ENCODE results near the gene TMEM204.

DNA sequence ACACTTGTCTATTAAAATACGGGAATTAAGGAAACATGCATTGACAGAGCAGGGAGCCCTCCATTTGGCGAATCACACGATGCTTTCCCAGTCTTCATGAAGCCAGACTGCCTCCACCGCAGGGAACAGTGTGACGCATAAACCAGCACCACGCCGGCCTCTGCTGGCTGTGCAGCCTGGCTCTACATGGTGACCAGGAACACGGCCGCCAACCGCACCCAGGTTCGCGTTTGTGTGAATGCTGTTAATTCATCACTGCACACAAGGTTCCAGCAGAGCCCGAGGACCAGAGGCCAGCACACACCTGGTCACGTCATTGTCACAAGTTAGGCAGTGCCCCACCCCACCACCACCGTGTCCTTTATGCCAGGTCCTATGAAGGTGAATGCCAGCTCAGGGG lies 26.7 kb downstream of the TMEM204 start:
- TF ChIP-seq CTCF (conservative IDR thresholded peaks at IDR 0.05 in 1 of 2, IDR thresholded peaks at IDR 0.05 in 1 of 2; ENCODE audit: low read depth in 1 of 2, low read length in 2 of 2) (no peak), EZH2 (IDR thresholded peaks at IDR 0.05; ENCODE audit: low read length, missing control alignments) (no peak)

All from fibroblast of lung (primary cell).